ENCODE measurements around the gene CARD9.
"Not testable (repeated sequence)": the region's sequence is repeated elsewhere in the genome, so short reads cannot be mapped to it uniquely, and the experiment has no call there.

CARD9 gene

DNA sequence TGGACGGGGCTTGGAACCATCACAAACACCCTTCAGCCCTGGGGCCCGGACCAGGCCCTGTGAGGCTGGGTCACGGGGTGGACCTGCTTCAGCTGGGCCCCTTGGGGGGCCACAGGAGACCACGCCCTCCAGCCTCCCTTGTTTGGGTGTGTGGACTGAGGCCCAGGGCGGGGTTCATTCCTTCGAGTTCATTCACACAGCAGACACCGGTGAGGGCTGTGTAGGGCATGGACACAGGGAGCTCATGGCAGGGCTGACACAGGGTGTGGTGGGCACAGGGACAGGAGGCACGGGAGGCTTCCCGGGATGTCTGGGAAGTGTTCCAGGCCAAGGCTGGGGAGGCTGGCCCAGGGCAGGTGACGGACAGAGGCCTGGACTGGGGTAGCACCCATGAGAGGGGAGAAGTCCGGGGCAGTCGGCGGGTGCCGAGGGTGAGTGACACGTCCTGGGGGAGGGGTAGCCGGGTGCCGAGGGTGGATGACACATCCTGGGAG is 18.8 kb downstream of the CARD9 start:
- H3K27me3 Mint-ChIP-seq: no peaks in the 10 kb centered on the region
- H3K9me3 Mint-ChIP-seq (ENCODE audit: low read depth): no peaks in the 10 kb centered on the region
- no peak overlapping the region for H3K4me3 Mint-ChIP-seq
- no peaks in the 10 kb centered on the region for H3K4me1 Mint-ChIP-seq (ENCODE audit: low read depth)
- no peak overlapping the region for H3K27ac Mint-ChIP-seq
- H3K36me3 Mint-ChIP-seq: no peaks in the 10 kb centered on the region

DNA sequence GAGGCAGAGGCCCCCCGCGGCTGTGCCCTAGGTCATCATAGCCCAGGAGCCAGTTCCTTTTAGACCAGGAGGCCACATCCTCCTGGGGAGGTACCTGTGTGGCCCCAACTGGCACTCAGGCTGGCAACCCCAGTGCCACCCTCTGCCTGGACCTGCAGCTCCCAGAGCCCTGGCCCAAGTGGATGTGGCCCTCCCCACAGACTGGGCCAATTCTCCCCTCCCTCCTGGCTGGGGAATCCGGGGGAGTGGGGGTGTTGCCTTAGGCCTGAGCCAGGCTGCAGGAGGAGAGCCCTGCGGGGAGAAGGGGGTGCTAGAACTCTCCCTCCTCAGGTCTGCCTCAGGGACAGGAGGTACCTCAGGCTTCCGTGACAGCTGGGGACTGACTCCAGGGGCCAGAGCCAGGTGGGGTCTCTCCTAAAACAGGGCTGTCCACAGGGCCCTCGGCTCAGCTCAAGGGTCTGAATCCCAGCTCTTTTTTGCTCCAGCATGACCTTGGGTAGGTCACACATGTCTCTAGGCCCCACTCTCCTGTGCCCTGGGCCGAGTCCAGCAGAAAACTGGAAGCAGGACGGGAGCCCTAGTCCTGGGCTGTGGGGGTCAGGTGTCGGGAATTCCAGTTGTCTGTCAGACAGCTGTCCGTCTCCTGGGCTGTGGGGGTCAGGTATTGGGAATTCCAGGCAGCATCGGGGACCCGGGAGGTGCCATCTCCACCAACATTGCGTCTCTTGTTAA is 19.5 kb downstream of the CARD9 start:
- no peaks in the 10 kb centered on the region for H3K36me3 Mint-ChIP-seq
- H3K4me1 Mint-ChIP-seq (ENCODE audit: low read depth): no peaks in the 10 kb centered on the region
- no peak overlapping the region for H3K27ac Mint-ChIP-seq
- H3K27me3 Mint-ChIP-seq: no peaks in the 10 kb centered on the region
- H3K4me3 Mint-ChIP-seq: no peak overlapping the region
- no peaks in the 10 kb centered on the region for H3K9me3 Mint-ChIP-seq (ENCODE audit: low read depth)

DNA sequence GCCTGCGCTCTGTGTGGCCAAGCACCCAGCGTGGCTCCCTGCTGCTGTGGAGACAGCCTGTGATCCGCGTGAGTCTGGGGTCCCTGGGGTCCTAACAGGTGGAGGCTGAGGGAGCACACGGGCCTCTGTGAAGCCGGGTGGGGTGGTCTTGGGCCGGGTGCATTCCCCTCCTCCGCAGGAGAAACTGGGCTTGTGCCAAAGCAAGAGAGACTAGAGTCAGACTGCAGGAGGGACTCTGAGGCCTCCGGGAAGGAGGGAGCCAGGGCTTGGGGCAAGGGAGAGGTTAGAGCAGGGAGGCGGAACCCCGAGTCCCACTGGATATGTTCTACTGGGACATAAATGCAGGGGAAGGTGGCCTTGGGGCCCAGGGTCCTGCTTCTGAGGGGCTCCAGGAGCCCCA is 20.4 kb downstream of the CARD9 start:
- no peaks in the 10 kb centered on the region for H3K27me3 Mint-ChIP-seq
- no peak overlapping the region for H3K27ac Mint-ChIP-seq
- H3K9me3 Mint-ChIP-seq (ENCODE audit: low read depth): no peaks in the 10 kb centered on the region
- H3K4me1 Mint-ChIP-seq (ENCODE audit: low read depth): no peaks in the 10 kb centered on the region
- no peaks in the 10 kb centered on the region for H3K36me3 Mint-ChIP-seq
- H3K4me3 Mint-ChIP-seq: no peak overlapping the region

DNA sequence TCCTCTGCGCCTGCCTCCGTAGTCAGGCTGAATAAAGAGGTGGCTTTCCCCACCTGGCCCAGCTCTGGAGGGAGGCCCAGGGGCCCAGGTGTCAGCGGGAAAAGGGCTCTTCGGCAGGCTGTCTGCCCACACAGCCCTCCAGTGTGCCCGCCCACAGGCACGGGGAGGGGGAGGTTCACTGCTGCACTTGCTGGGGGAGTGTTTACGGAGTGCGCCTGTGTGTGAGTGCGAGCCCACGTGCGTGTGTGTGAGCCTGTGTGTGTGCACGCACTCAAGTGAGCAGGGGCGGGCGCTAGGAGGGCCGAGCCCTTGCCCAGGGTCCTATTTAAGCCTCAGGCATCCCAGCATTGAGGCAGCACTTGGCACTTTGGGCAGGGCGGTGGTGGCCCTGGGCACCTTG is 20.8 kb downstream of the CARD9 start:
- Mint-ChIP-seq H3K27ac (no peak overlapping the region), H3K27me3 (no peaks in the 10 kb centered on the region), H3K9me3 (ENCODE audit: low read depth) (no peaks in the 10 kb centered on the region), H3K36me3 (no peaks in the 10 kb centered on the region), H3K4me1 (ENCODE audit: low read depth) (no peaks in the 10 kb centered on the region), H3K4me3 (no peak overlapping the region)

DNA sequence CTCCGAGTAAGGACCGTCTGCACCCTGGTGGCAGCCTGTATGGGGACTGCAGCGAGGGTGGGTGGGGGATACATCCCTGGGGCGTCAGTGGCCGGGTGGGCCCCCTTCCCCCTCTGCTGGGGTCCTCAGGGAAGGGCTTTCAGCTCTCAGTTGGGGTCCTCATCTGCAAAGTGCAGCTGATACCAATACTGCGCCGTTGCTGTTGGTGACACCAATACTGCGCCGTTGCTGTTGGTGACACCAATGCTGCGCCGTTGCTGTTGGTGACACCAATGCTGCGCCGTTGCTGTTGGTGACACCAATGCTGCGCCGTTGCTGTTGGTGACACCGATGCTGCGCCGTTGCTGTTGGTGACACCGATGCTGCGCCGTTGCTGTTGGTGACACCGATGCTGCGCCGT is 21.6 kb downstream of the CARD9 start:
- not testable (repeated sequence) for H3K27ac Mint-ChIP-seq; H3K27me3 Mint-ChIP-seq; H3K9me3 Mint-ChIP-seq (ENCODE audit: low read depth); H3K36me3 Mint-ChIP-seq; H3K4me3 Mint-ChIP-seq; H3K4me1 Mint-ChIP-seq (ENCODE audit: low read depth)

DNA sequence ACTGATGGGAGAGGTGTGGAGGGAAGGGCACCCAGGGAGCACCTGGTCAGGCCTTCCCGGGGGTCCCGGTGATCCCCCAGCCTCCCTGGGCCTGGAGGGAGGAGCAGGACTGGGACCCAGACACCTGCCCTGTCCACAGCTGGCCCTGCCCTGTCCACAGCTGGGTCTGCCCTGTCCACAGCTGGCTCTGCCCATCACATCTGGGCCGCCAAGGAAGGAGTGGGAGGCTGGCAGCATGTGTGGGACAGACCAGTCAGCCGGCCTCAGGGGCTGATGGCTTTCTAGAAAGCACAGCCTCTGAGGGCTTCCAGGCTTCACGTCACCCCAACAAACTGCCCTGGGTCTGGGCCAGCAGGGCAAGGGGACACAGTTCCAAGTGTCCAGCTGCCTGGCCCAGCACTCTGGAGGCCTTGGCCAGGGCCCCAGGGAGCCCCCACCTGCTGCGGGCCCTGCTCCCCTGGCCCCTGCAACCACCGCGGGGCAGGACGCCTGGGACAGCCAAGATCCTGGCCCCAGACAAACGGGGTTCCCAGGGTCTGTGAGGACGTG is 22.1 kb downstream of the CARD9 start:
- Mint-ChIP-seq H3K4me1 (ENCODE audit: low read depth) (no peaks in the 10 kb centered on the region), H3K27ac (no peak overlapping the region), H3K36me3 (no peaks in the 10 kb centered on the region), H3K9me3 (ENCODE audit: low read depth) (no peaks in the 10 kb centered on the region), H3K4me3 (no peak overlapping the region), H3K27me3 (no peaks in the 10 kb centered on the region)

DNA sequence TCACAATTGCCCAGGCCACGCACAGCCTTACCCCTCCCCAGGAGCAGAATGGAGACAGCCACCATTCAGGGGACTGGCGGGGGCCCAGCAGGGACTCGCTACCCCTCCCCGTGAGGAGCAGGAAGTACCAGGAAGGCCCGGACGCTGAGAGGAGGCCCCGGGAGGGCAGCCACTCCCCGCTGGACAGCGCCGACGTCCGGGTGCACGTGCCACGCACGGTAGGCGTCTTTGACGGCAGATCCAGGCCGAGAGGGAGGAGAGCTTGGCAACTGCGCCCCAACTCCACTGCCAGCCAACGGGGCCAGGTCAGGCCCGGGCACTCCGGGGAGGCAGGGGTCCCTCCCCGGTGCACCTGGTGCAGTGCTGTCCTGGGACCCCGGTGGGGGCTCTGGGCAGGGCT is 23.9 kb downstream of the CARD9 start:
- Mint-ChIP-seq H3K36me3 (no peaks in the 10 kb centered on the region), H3K4me3 (no peak overlapping the region), H3K27ac (no peak overlapping the region), H3K4me1 (ENCODE audit: low read depth) (no peaks in the 10 kb centered on the region), H3K9me3 (ENCODE audit: low read depth) (no peaks in the 10 kb centered on the region), H3K27me3 (no peaks in the 10 kb centered on the region)

DNA sequence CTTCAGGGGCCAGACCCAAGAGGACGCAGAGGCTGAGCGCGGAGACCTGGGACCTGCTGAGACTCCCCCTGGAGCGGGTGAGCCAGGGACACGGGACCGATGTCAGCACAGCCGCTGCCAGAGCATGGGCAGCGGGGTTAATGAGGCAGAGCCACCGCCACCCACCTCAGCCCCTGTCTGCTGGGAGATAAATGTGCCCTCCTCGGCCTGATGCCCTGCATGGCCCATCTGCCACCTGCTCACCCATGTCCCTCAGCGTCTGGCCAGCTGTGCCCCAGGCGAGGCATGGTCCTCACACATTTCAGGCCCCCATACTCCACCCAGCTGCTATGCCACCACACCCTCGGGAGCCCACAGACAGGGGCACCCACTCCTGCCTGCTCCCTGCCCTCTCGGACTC is 24.8 kb downstream of the CARD9 start:
- H3K27ac Mint-ChIP-seq: no peak overlapping the region
- H3K4me3 Mint-ChIP-seq: no peak overlapping the region
- no peaks in the 10 kb centered on the region for H3K4me1 Mint-ChIP-seq (ENCODE audit: low read depth)
- H3K27me3 Mint-ChIP-seq: no peaks in the 10 kb centered on the region
- H3K36me3 Mint-ChIP-seq: no peaks in the 10 kb centered on the region
- H3K9me3 Mint-ChIP-seq (ENCODE audit: low read depth): no peaks in the 10 kb centered on the region

DNA sequence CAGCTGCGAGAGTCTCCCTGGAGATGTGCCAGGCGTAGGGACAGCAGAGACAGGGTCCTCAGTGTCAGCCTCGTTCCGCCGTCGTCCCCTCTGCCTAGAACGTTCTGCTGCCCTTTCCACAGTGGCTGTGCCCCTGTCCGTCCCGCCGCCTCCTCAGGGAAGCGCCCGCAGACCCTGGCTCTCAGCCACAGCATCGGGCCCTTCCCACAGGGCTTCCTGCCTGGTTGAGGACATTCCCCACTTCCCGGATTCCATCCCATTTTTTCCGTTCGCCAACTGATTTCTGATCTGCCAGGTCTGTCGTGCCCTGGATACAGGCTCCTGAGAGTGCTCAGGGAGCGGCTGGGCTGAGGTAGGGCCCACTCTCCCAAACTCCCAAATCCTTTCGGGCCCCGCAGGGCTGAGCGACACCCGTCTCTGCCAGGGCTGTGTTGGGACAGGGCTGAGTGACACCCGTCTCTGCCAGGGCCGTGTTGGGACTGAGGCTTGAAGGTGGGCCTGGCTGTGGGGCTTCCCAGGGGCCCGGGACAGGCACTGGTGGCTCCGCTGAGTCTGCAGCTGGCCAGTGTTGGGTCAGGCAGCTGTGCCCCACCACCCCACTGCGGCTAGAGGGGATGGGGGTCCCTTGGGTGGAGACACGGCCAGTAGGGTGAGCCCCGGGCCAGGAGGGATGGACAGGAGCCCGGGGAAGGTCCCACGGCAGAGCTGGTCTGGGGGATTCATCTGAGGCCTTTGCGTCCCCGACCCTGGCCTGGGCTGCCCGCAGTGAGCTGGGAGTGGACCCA is 25.8 kb downstream of the CARD9 start:
- H3K9me3 Mint-ChIP-seq (ENCODE audit: low read depth): no peaks in the 10 kb centered on the region

DNA sequence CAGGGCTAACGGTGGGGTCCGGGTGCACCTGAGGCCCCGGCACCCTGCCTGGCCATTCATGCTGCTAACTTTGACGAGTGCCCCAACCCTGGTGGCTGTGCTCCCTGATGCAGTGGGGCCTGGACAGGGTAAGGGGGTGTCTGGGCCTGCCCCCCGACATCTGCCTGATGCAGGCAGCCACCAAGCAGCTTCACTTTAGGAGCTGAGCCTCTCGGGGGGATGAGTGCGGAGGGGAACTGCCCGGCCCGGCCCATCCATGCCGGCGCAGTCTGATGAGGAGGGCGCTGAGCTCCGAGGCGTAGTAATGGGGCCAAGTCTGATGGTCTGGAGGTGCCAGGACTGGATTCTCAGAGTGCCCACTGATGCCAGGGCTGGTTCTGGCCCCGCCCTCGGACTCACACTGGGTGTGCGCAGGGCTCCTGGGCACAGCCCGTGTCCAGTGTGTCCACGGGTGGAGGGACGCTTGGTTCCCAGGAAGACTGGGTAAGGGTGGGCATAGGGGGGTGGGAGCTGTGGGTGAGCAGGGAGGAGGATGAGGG is 26.5 kb downstream of the CARD9 start:
- no peaks in the 10 kb centered on the region for H3K9me3 Mint-ChIP-seq (ENCODE audit: low read depth)
- no peaks in the 10 kb centered on the region for H3K4me1 Mint-ChIP-seq (ENCODE audit: low read depth)
- H3K4me3 Mint-ChIP-seq: no peak overlapping the region
- no peak overlapping the region for H3K27ac Mint-ChIP-seq
- H3K27me3 Mint-ChIP-seq: no peaks in the 10 kb centered on the region
- no peaks in the 10 kb centered on the region for H3K36me3 Mint-ChIP-seq

More for the DNA sequence above, 25.8 kb downstream of the CARD9 start:
- no peaks in the 10 kb centered on the region for H3K36me3 Mint-ChIP-seq
- no peaks in the 10 kb centered on the region for H3K4me1 Mint-ChIP-seq (ENCODE audit: low read depth)
- H3K27me3 Mint-ChIP-seq: no peaks in the 10 kb centered on the region
- no peak overlapping the region for H3K4me3 Mint-ChIP-seq
- no peak overlapping the region for H3K27ac Mint-ChIP-seq

DNA sequence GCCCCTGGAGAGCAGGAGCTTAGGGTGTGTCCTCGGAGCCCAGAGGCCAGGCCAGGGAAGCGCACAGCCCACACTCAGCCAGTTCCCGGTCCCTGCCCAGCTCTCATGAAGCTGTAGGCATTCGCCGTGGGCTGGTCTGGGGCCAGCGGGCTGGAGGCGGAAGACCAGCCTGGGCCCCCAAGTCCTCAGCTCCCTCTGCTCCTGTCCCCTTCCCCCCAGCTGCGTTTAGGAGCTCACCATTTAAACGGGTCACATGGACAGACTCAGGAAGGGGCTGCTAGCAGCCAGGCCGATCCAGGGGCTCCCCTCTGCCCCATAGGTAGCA is 27.4 kb downstream of the CARD9 start:
- Mint-ChIP-seq H3K9me3 (ENCODE audit: low read depth) (no peaks in the 10 kb centered on the region), H3K4me3 (no peak overlapping the region), H3K36me3 (no peaks in the 10 kb centered on the region), H3K27ac (no peak overlapping the region), H3K27me3 (no peaks in the 10 kb centered on the region), H3K4me1 (ENCODE audit: low read depth) (no peaks in the 10 kb centered on the region)

DNA sequence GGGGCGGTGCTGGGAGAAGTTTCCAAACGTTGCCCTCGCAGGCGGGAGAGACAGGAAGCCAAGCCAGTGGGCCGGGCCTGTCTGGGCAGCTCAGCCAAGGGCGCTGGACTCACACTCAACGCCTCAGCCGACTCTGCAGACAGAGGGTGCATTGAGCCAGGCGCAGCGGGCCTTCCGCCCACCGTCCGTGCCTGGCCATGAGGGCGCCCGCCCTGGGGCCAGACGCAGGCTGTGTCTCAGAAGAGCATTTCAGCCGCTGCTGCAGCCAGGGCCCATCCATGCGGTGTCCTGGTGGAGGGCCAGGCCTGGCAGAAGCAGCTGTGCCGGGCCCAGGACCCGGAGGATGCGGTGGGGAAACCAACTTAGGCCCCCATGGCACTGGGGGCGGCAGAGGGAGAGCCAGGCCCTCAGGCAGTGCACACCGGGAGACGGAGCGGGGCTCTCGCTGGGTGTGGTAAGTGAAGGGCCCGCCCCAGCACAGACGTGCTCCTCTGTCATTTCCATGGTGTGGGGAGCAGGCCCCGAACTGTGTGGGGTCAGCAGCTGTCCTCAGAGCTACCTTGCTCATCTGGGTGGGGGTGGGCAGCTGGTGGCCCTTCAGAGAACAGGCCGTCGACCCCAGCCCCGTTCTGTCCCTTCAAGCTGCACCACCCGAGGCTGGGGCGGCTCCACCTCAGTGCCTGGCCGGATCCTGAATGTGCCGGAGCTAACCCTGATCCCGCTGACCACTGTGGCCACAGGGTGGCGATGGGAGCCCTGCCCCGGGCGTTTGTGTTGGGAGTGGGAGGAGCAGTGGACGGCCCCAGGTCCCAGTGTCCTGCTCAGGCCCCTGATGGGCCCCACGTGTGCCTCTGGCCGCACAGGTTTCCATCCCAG is 27.9 kb downstream of the CARD9 start:
- no peaks in the 10 kb centered on the region for H3K36me3 Mint-ChIP-seq
- H3K27me3 Mint-ChIP-seq: no peaks in the 10 kb centered on the region
- H3K27ac Mint-ChIP-seq: no peak overlapping the region
- H3K9me3 Mint-ChIP-seq (ENCODE audit: low read depth): no peaks in the 10 kb centered on the region
- H3K4me1 Mint-ChIP-seq (ENCODE audit: low read depth): no peaks in the 10 kb centered on the region
- no peak overlapping the region for H3K4me3 Mint-ChIP-seq

DNA sequence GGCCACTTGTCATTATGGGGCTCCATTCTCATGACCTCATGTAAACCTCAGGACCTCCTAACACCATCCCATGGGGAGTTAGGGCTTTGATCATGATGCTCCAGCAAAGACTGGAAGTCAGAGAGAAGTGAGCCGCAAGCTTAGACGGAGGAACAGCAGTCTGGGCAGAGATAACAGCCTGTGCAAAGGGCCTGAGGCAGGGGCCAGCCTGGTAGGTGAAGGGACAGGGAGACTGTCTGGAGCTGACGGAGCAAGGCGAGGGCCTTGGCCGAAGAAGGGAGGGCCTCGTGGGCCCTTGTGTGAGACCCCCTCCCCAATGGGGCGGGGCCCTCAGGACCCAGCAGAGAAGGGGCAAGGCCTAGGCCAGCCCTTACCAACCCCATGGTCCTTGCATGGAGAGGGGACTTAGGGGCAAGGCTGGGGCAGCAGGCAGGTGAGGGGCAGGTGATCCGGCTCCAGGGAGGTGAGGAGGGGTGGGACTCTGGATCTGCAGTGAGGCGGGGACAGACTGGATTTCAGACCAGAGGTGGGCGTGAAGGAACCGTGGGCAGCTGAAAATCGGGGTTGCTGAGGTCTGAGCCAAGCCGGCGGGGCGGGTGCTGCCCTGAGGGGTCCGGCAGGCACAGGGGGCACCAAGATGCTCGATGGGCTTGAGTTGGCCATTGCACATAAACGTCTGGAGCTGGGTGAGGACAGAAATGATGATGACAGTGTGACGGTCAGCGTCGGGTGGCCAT is 28.8 kb downstream of the CARD9 start:
- no peak overlapping the region for H3K27ac Mint-ChIP-seq
- no peak overlapping the region for H3K4me3 Mint-ChIP-seq
- no peaks in the 10 kb centered on the region for H3K9me3 Mint-ChIP-seq (ENCODE audit: low read depth)
- no peaks in the 10 kb centered on the region for H3K4me1 Mint-ChIP-seq (ENCODE audit: low read depth)
- H3K36me3 Mint-ChIP-seq: no peaks in the 10 kb centered on the region
- H3K27me3 Mint-ChIP-seq: no peaks in the 10 kb centered on the region

DNA sequence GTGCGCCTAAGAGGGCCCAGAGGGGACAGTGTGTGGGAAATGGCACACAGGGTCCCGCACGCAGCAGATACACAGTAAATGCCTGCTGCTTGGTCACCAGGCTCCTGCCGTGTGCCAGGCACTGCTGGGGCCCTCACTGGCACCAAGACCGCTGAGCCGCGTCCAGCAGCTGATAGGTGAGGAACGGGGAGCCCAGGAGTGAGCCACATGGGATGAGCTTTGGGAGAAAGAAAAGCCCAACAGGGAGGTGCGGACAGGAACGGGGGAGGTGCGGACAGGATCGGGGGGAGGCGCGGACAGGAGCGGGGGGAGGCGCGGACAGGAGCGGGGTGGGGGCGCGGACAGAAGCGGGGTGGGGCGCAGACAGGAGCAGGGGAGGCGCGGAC is 29.6 kb downstream of the CARD9 start:
- no peaks in the 10 kb centered on the region for H3K9me3 Mint-ChIP-seq (ENCODE audit: low read depth)
- H3K27me3 Mint-ChIP-seq: no peaks in the 10 kb centered on the region
- H3K27ac Mint-ChIP-seq: no peak overlapping the region
- no peak overlapping the region for H3K4me3 Mint-ChIP-seq
- H3K4me1 Mint-ChIP-seq (ENCODE audit: low read depth): no peaks in the 10 kb centered on the region
- H3K36me3 Mint-ChIP-seq: no peaks in the 10 kb centered on the region
